Dedifferentiated amniotic fluid mesenchymal stem cell (primary cell): ENCODE measurements around the gene FAM153A.
"Not testable (repeated sequence)": the region's sequence is repeated elsewhere in the genome, so short reads cannot be mapped to it uniquely, and the experiment has no call there.

Experiments
- DNase-seq: peaks from one replicate; pipeline ENCODE4 v3.0.0-alpha.2; 2016; ENCODE audit errors: extremely low spot score

FAM153A gene

GRCh38 chr5:177782792-177783633 is at the start of gene FAM153A:
Gene FAM153A (minus strand): TSS chr5:177782899.
- not testable (repeated sequence) for DNase-seq

DNA sequence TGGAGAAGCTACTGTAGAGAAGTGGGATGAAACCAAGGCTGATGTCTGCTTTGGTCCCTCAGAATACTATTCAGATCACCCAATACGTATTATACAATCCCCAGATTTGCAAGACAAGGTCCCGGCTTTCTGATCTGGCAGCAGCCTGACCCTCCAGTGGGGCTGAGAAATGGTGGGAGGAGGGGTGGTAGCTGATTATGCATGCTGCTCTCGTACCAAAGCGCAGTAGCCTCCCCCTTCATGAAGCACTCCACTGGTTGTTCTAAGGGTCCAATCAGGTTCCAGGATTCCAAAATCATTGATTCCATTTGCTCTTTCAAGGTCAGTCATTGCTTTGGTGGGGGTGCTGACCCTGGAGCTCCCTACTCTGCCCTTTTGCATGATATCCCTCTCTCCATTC is 49.6 kb upstream of the FAM153A start:
- not testable (repeated sequence) for DNase-seq

DNA sequence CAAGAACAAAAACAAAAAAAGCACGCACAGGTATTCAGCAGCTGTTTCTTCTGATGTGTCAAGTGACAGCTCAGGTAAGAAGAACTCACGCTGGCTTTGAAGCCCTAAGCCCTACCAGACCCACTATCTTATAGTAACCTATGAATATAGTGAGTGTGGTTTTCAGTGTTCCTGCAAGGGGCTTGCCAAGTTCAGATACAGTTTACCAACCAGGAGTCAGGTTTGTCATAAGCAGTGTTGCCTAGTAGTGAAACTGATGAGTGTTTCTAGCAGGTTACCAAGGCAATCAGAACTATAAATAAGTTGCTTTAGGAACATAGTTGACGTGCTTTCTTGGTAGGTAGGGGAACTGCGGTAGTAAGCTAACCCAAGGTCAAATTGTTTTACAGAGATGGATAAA is 43.4 kb upstream of the FAM153A start:
- DNase-seq, result not testable (repeated sequence)

DNA sequence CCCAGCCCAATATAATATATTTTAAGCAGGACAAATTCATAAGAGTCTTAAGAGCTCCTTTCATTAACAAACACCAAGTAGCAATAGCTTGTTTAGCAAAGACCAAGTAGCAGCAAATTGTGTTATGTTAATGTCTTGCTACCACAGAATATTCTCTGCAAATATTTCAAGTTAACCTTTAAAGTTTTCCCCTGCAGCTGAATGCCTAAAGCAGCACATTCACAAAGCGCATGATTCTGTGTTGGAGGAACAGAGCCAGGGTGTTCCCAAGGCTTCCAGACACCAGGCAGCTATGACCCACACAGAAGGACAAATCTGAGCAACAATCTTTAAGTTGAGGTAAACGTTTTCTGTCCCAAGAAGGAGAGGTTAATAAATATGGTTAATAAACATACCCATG is 42.1 kb upstream of the FAM153A start:
- not testable (repeated sequence) for DNase-seq

- DNase-seq, result not testable (repeated sequence)
Measured at GRCh38 chr5:177822489-177822888, 39.8 kb upstream of the FAM153A start.

- not testable (repeated sequence) for DNase-seq
Measured at GRCh38 chr5:177819664-177820063, 37.0 kb upstream of the FAM153A start.

GRCh38 chr5:177812814-177813425 is 30.2 kb upstream of the FAM153A start:
- not testable (repeated sequence) for DNase-seq

DNA sequence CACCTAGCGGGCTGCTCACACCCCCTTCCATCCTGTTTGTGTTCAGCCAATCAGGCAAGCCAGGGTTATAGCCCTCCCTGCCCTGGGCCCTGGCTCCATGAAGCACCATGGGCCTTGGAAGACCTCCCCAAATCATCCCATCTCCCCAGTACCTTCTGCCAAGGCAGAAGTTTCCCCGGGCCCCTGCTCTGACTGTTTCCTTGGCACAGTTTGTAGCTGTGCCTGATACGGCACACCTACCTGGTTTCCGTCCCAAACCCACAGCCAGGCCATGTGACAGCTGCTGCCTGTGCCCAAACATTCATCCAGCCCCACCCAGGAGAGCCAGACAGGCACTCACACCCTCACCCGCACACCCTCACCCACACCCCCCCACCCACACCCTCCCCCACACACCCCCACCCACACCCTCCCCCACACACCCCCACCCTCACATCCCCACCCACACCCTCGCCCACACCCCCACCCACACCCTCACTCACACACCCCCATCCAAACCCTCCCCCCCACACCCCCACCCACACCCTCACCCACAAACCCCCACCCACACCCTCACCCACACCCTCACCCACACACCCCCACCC is 29.6 kb upstream of the FAM153A start:
- DNase-seq, result not testable (repeated sequence)

GRCh38 chr5:177809209-177809913 is 26.7 kb upstream of the FAM153A start:
- not testable (repeated sequence) for DNase-seq

GRCh38 chr5:177808420-177808819 is 25.7 kb upstream of the FAM153A start:
- not testable (repeated sequence) for DNase-seq

DNA sequence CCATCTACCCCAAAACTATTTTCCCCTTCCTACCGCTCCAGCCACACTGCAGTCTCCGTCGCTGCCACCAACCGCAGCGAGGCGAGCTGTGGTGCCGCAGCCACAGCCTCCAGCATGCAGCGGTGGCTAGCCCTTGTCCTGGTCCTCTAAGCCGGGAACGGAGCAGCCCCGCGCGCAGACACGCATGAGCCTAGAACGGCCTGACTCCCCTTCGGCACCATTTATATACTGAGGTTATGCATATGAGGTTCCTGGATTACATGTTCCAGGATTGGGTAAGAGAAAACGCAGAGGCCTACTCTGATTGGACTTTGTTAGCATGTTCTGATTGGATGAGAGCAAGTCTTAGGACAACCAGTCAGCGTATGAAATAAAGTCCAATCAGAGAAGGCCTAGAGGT is 24.6 kb upstream of the FAM153A start:
- DNase-seq, result not testable (repeated sequence)

GRCh38 chr5:177801427-177801826 is 18.7 kb upstream of the FAM153A start:
- not testable (repeated sequence) for DNase-seq

GRCh38 chr5:177798237-177798840 is 15.6 kb upstream of the FAM153A start:
- not testable (repeated sequence) for DNase-seq

- DNase-seq, result not testable (repeated sequence)
Measured at GRCh38 chr5:177793272-177793671, 10.6 kb upstream of the FAM153A start.

- not testable (repeated sequence) for DNase-seq
Measured at GRCh38 chr5:177791649-177792048, 8.9 kb upstream of the FAM153A start.

DNA sequence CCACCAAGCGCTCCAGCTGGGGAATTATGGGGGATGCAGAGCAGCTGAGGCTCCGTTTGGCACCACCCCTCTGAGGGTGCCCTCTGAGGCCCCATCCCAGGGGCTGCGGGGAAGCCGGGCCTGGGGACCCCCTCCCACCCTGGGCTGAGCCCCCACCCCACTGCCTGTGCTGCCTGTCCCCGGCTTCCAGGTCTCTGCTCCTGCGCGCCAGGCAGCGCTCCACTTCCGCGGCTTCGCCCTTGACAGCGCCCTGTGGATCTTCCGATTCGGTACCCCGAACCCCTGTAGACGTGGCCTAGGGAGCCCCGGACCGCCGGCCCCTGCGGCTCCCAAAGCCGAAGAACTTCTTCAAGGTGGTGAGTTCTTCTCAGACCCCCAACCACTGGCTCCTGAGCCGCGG is 530 bp downstream of the FAM153A start:
- not testable (repeated sequence) for DNase-seq

DNA sequence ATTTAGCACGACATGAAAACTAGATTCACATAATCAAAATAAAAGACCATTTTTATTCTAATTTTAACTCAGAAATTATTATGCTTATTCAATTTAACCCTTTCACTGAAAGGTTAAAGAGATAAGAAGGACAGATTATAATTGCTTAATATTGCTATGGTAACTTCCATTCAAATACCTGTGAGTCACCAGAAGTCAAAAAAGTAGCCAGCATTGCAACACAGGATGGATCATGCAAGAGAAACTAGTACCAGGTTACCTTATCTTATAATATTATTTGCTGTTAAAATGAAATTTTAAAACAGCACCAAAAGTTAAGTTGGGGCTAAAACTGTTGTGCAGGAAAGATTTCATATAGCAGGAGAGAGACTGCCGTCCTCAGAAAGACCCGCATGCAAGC is 11.5 kb downstream of the FAM153A start:
- DNase-seq, result not testable (repeated sequence)

DNA sequence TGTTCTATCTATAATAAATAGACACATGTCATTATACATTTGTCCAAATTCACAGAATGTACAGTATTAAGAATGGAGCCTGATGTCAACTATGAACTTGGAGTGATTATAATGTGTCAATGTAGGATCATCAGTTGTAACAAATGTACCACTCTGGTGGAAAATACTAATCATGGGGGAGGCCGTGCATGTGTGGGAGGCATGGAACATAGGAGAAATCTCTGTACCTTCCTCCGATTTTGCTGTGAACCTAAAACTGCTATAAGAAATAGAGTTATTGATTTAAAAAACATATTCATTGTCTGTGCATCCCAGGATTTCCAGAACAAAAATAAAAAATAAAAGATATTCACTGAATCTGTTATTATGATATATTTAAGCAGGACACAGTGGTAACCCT is 12.1 kb downstream of the FAM153A start:
- DNase-seq, result not testable (repeated sequence)

- DNase-seq, result not testable (repeated sequence)
Measured at GRCh38 chr5:177763737-177764508, 18.8 kb downstream of the FAM153A start.

GRCh38 chr5:177760954-177761353 is 21.7 kb downstream of the FAM153A start:
- DNase-seq, result not testable (repeated sequence)

DNA sequence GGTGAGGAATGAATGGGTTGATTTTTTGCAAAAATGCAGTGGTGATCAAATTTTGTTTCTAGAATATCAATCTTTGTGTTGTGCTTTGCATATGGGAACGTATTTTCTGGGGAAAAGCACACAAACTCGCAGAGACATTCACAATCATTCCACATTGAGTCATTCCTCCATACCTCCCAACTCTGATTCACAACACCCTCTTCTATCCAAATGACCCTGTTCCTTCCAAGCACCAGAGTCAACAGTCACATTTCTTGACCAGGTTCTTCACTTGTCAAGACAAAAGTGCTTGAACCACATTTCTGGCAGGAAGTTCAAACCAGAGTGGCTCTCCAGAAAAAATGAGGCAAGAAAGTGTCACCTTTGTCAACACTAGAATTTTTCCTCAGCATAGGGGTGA is 35.3 kb downstream of the FAM153A start:
- not testable (repeated sequence) for DNase-seq
